GM19099 (cell line): ENCODE results near the gene KRTAP21-1.

ENCODE experiments used
- POLR2A ChIP-seq: IDR thresholded peaks from 3 replicates; pipeline ENCODE4 v1.6.1; 2011; ENCODE audit warnings: low read depth; ENCODE audit not compliant: insufficient read length; ENCODE audit errors: extremely low read depth

Gene KRTAP21-1

GRCh38 chr21:30714456-30714855 lies 40.8 kb downstream of the KRTAP21-1 start:
- TF ChIP-seq POLR2A: no peak

- TF ChIP-seq POLR2A: no peak
Measured at GRCh38 chr21:30713766-30714165, 41.5 kb downstream of the KRTAP21-1 start.

GRCh38 chr21:30710499-30710898 lies 44.7 kb downstream of the KRTAP21-1 start:
- TF ChIP-seq POLR2A: no peak

GRCh38 chr21:30707409-30707808 lies 47.8 kb downstream of the KRTAP21-1 start:
- no peak for TF ChIP-seq POLR2A
